Transverse colon (tissue), 4 donors: ENCODE measurements around the gene CAPN9. TPM values are rescaled to one million over a fixed set of nuclear protein-coding genes. Genes with fewer than 3 reads are reported as not detected.

Source experiments
- DNase-seq: peaks from one replicate; pipeline ENCODE4 v3.0.0-alpha.2; 2019
- H3K27ac ChIP-seq, 4 donors: fragments of 200-600 bp; sonication (generic); 2 replicates each; pipeline ENCODE4 v1.5.1; 2016 to 2018; ENCODE audit warnings: inconsistent platforms in 4 of 4
- H3K27me3 ChIP-seq: fragments of 200-600 bp; sonication (generic); 2 replicates; pipeline ENCODE4 v1.5.1; 2017; ENCODE audit warnings: inconsistent platforms
- H3K36me3 ChIP-seq, 4 donors: fragments of 200-600 bp; sonication (generic); 2 replicates each; pipeline ENCODE4 v1.5.1; 2017 to 2019; ENCODE audit warnings: inconsistent platforms in 4 of 4
- H3K4me1 ChIP-seq, 4 donors: fragments of 200-600 bp; sonication (generic); 2 replicates each; pipeline ENCODE4 v1.5.1; 2017 to 2020; ENCODE audit warnings: inconsistent platforms in 4 of 4
- H3K4me3 ChIP-seq, 4 donors: fragments of 200-600 bp; sonication (generic); 1 replicate in 1 of 4; 2 replicates in 3 of 4; pipeline versions ENCODE4 v1.5.1 to v1.6.1; 2017 to 2019; ENCODE audit warnings: inconsistent platforms in 4 of 4
- H3K9me3 ChIP-seq, 2 donors: fragments of 200-600 bp; sonication (generic); 2 replicates each; pipeline ENCODE4 v1.5.1; 2017 to 2019; ENCODE audit warnings: inconsistent platforms in 2 of 2
- CTCF ChIP-seq, 5 experiments: fragments of 200-600 bp in 3 of 5; fragments of 450-650 bp in 2 of 5; sonication (generic) in 3 of 5; IDR thresholded peaks; 1 replicate in 2 of 5; 2 replicates in 3 of 5; pipeline ENCODE4 v1.5.1; 2016 to 2017; ENCODE audit warnings: antibody characterized with exemption in 5 of 5, inconsistent platforms in 3 of 5, mild to moderate bottlenecking in 2 of 5, moderate library complexity in 1 of 5
- EP300 ChIP-seq: sonication (generic); formaldehyde crosslinking; IDR thresholded peaks from one replicate; pipeline ENCODE4 v1.6.1; 2017; ENCODE audit warnings: antibody characterized with exemption, low read depth
- POLR2A ChIP-seq: fragments of 450-650 bp; IDR thresholded peaks from one replicate; pipeline ENCODE4 v1.6.1; 2016; ENCODE audit warnings: antibody characterized with exemption, mild to moderate bottlenecking, moderate library complexity
- POLR2AphosphoS5 ChIP-seq, 3 donors: sonication (generic); formaldehyde crosslinking; IDR thresholded peaks; one replicate each; pipeline ENCODE4 v1.6.1; 2016; ENCODE audit warnings: antibody characterized with exemption in 3 of 3
- WGBS, 2 donors: methylation state at CpG; one replicate each; pipeline ENCODE4 v1.1.5; 2018; ENCODE audit warnings: low coverage in 1 of 2; 5-methylcytosine and 5-hydroxymethylcytosine counted together
- in situ Hi-C, 4 donors: fragments of 200-750 bp; cut with MboI; loops; one replicate each; pipeline versions ENCODE4 v1.15.0 to v1.15.1; 2017; ENCODE audit warnings: low sequenced_read_pairs in 3 of 4, low pct_ligation_motif_present in 1 of 4, low pct_unique_long_range_greater_than_20kb in 1 of 4
- intact Hi-C: fragments of 100-400 bp; cut with DNase I; formaldehyde crosslinking; loops from one replicate; pipeline ENCODE4 v1.15.1; 2023; ENCODE audit warnings: low total_unique reads
- total RNA-seq, 4 donors: library from RNA; depleted of rRNA; stranded (reverse); fragments of >200 nt; gene quantifications; one replicate each; pipeline ENCODE4 v1.1.0, GENCODE V29; 2016

Gene CAPN9
- total RNA-seq, 4 donors from 2014 or later, result 26.3 to 59.9 (median 32.7) TPM

- in situ Hi-C loops (no loop called here), intact Hi-C loops (no loop called here)
- 95 to 100% methylated on average over 2 to 5 of the region's 5 CpGs for WGBS, 2 donors
- no peak for TF ChIP-seq EP300
- TF ChIP-seq POLR2AphosphoS5 (IDR thresholded peaks at IDR 0.05), result no peak
- no peak for TF ChIP-seq CTCF (IDR thresholded peaks at IDR 0.05)
- TF ChIP-seq POLR2A, result no peak
- H3K27me3 ChIP-seq, result no peaks in the 10 kb centered on the region
- no peak for DNase-seq
- peaks cover 0 to 5% (median 0%) of the 10 kb centered on the region in 4 donors for H3K36me3 ChIP-seq
- H3K9me3 ChIP-seq, result no peaks in the 10 kb centered on the region
- H3K4me1 ChIP-seq, result no peaks in the 10 kb centered on the region
- H3K27ac ChIP-seq, result no peak overlapping the region
- no peak overlapping the region for H3K4me3 ChIP-seq
These were observed 89.6 kb downstream of the CAPN9 start for GRCh38 chr1:230836793-230837192.

- no peak for DNase-seq
- in situ Hi-C loops, result no loop called here
- Histone ChIP-seq H3K27me3 (no peaks in the 10 kb centered on the region), H3K36me3 (peaks cover 0 to 5% (median 2%) of the 10 kb centered on the region in 4 donors), H3K9me3 (no peaks in the 10 kb centered on the region), H3K27ac (no peak overlapping the region), H3K4me3 (no peak overlapping the region), H3K4me1 (no peaks in the 10 kb centered on the region)
- intact Hi-C loops, result no loop called here
- no peak for TF ChIP-seq POLR2A
- no peak for TF ChIP-seq EP300
- no peak for TF ChIP-seq POLR2AphosphoS5 (IDR thresholded peaks at IDR 0.05)
- TF ChIP-seq CTCF (IDR thresholded peaks at IDR 0.05), result no peak
- 92% methylated on average over 10 of the region's 10 CpGs; no CpG with 5 or more reads in 1 of the 2 donors for WGBS, 2 donors
These were observed 92.0 kb downstream of the CAPN9 start for GRCh38 chr1:230839173-230839572.

GRCh38 chr1:230842801-230843200 is 95.6 kb downstream of the CAPN9 start:
- Histone ChIP-seq H3K27ac (no peak overlapping the region), H3K4me1 (no peaks in the 10 kb centered on the region), H3K9me3 (no peaks in the 10 kb centered on the region), H3K27me3 (no peaks in the 10 kb centered on the region), H3K4me3 (no peak overlapping the region), H3K36me3 (peaks cover 0 to 5% (median 2%) of the 10 kb centered on the region in 4 donors)
- TF ChIP-seq CTCF (IDR thresholded peaks at IDR 0.05) (no peak), POLR2AphosphoS5 (IDR thresholded peaks at IDR 0.05) (no peak), EP300 (no peak), POLR2A (no peak)
- intact Hi-C loops, result no loop called here
- 95 to 97% methylated on average over 6 to 8 of the region's 8 CpGs for WGBS, 2 donors
- in situ Hi-C loops, result no loop called here
- DNase-seq, result no peak

GRCh38 chr1:230843503-230844309 is 96.5 kb downstream of the CAPN9 start:
- intact Hi-C loops, result no loop called here
- H3K4me3 ChIP-seq, result no peak overlapping the region
- peaks cover 0 to 3% (median under 1%) of the 10 kb centered on the region in 4 donors for H3K36me3 ChIP-seq
- 90% methylated on average over 28 of the region's 28 CpGs; no CpG with 5 or more reads in 1 of the 2 donors for WGBS, 2 donors
- H3K9me3 ChIP-seq, result no peaks in the 10 kb centered on the region
- DNase-seq, result no peak
- TF ChIP-seq POLR2A (no peak), POLR2AphosphoS5 (IDR thresholded peaks at IDR 0.05) (no peak), CTCF (IDR thresholded peaks at IDR 0.05) (no peak), EP300 (no peak)
- in situ Hi-C loops, result no loop called here
- no peak overlapping the region for H3K27ac ChIP-seq
- no peaks in the 10 kb centered on the region for H3K27me3 ChIP-seq
- H3K4me1 ChIP-seq, result peaks cover 0 to 2% (median under 1%) of the 10 kb centered on the region in 4 donors
